HCT116 (cell line): Measurements from ENCODE around the gene CLVS2. TPM values are rescaled to one million over a fixed set of nuclear protein-coding genes. Genes with fewer than 3 reads are reported as not detected.

ENCODE experiments used
- ATAC-seq: fragments of 200-7000 bp; cut with Tn5 transposase; 2 replicates; pipeline ENCODE4 v1.9.1; 2020; ENCODE audit warnings: mild to moderate bottlenecking, moderate library complexity
- BruUV-seq: library from RNA; stranded (reverse); fragments of 400-500 nt; replicated peaks from 2 replicates; lab custom pipeline; 2021; lab: Mats Ljungman, UMichigan
- CTCF ChIA-PET: fragments of 300-600 bp; sonication (Branson Sonifier 250); formaldehyde crosslinking; loops from one replicate; lab custom pipeline; 2021; ENCODE audit warnings: antibody characterized with exemption; lab: Charles Lee
- POLR2A ChIA-PET: fragments of 300-600, 350-600 bp; sonication (Branson Sonifier 250); formaldehyde crosslinking; loops from one replicate; lab custom pipeline; 2021; ENCODE audit warnings: antibody characterized with exemption; lab: Charles Lee
- RAD21 ChIA-PET, 2 experiments: fragments of 300-600 bp; sonication (Branson Sonifier 250); formaldehyde crosslinking; loops; one replicate each; lab custom pipeline; 2023; ENCODE audit warnings: low total read pairs in 2 of 2; ENCODE audit not compliant: uncharacterized antibody in 2 of 2, unreplicated experiment in 2 of 2, low non-redundant PET in 1 of 2; lab: Charles Lee
- DNase-seq: peaks from one replicate; pipeline ENCODE4 v3.0.0-alpha.2; 2010; ENCODE audit warnings: low read depth, low spot score
- H2AFZ ChIP-seq: fragments of 200-600 bp; shearing (Covaris generic), sonication (generic); 2 replicates; pipeline ENCODE4 v1.6.1; 2017; ENCODE audit warnings: low read depth, mixed run types, mixed read lengths, antibody characterized with exemption, low read length; ENCODE audit not compliant: poor library complexity, severe bottlenecking
- H3K27ac ChIP-seq: 2 replicates; pipeline ENCODE4 v1.5.1; 2012; ENCODE audit warnings: low read depth, low read length
- H3K27me3 ChIP-seq: fragments of 200-600 bp; sonication (generic); 2 replicates; pipeline ENCODE4 v1.6.1; 2016; ENCODE audit warnings: mixed run types, low read length, mixed read lengths; ENCODE audit not compliant: insufficient read depth
- H3K36me3 ChIP-seq, 2 experiments: fragments of 200-500 bp in 1 of 2; fragments of 200-600 bp in 1 of 2; sonication (Bioruptor generic) in 1 of 2; sonication (generic) in 1 of 2; 2 replicates each; pipeline versions ENCODE4 v1.5.1 to v1.6.1; 2014 to 2016; ENCODE audit warnings: low read length in 2 of 2, inconsistent platforms in 1 of 2, mixed read lengths in 1 of 2, mixed run types in 1 of 2; ENCODE audit not compliant: insufficient read depth in 2 of 2, control insufficient read depth in 1 of 2
- H3K4me1 ChIP-seq, 2 experiments: fragments of 200-600 bp in 1 of 2; sonication (generic) in 1 of 2; 2 replicates each; pipeline versions ENCODE4 v1.5.1 to v1.6.1; 2012 to 2017; ENCODE audit warnings: low read length in 2 of 2, inconsistent platforms in 1 of 2, mild to moderate bottlenecking in 1 of 2, mixed read lengths in 1 of 2, mixed run types in 1 of 2, moderate library complexity in 1 of 2; ENCODE audit not compliant: insufficient read depth in 2 of 2, control insufficient read depth in 1 of 2
- H3K4me2 ChIP-seq: fragments of 200-600 bp; sonication (generic); 2 replicates; pipeline ENCODE4 v1.6.1; 2017; ENCODE audit warnings: mixed run types, low read length, mixed read lengths
- H3K4me3 ChIP-seq, 2 experiments: fragments of 200-600 bp in 1 of 2; sonication (generic) in 1 of 2; replicated peaks in 1 of 2; 2 replicates each; pipeline ENCODE4 v1.5.1; 2011 to 2016; ENCODE audit warnings: low read length in 2 of 2, control low read depth in 1 of 2, low read depth in 1 of 2, mild to moderate bottlenecking in 1 of 2, mixed read lengths in 1 of 2, mixed run types in 1 of 2
- H3K79me2 ChIP-seq: fragments of 200-600 bp; sonication (generic); 2 replicates; pipeline ENCODE4 v1.6.1; 2017; ENCODE audit warnings: mild to moderate bottlenecking, mixed run types, low read length, moderate library complexity, mixed read lengths; ENCODE audit not compliant: insufficient read depth
- H3K9ac ChIP-seq: fragments of 200-600 bp; sonication (generic); 2 replicates; pipeline ENCODE4 v1.6.1; 2016; ENCODE audit warnings: low read length, mixed read lengths
- H3K9me2 ChIP-seq: fragments of 200-600 bp; sonication (generic), shearing (Covaris generic); 2 replicates; pipeline ENCODE4 v1.6.1; 2017; ENCODE audit warnings: mixed run types, mild to moderate bottlenecking, moderate library complexity; ENCODE audit not compliant: insufficient read depth
- H3K9me3 ChIP-seq, 2 experiments: fragments of 200-500 bp in 1 of 2; fragments of 200-600 bp in 1 of 2; sonication (Bioruptor generic) in 1 of 2; sonication (generic) in 1 of 2; 2 replicates each; pipeline ENCODE4 v1.6.1; 2014 to 2017; ENCODE audit warnings: low read length in 2 of 2, mixed read lengths in 2 of 2, inconsistent platforms in 1 of 2, low read depth in 1 of 2, mild to moderate bottlenecking in 1 of 2, mixed run types in 1 of 2, moderate library complexity in 1 of 2; ENCODE audit not compliant: control insufficient read depth in 1 of 2, insufficient read depth in 1 of 2
- H4K20me1 ChIP-seq: fragments of 200-600 bp; sonication (generic), shearing (Covaris generic); 2 replicates; pipeline ENCODE4 v1.6.1; 2017; ENCODE audit warnings: mixed run types, mild to moderate bottlenecking, moderate library complexity; ENCODE audit not compliant: insufficient read depth
- ATF3 ChIP-seq: IDR thresholded peaks from 2 replicates; pipeline ENCODE4 v1.6.1; 2012
- CEBPB ChIP-seq: IDR thresholded peaks from 2 replicates; pipeline ENCODE4 v1.6.1; 2012; ENCODE audit warnings: low read depth
- CTCF ChIP-seq, 3 experiments: fragments of 200-600 bp in 1 of 3; sonication (generic) in 1 of 3; IDR thresholded peaks in 2 of 3; conservative IDR thresholded peaks in 1 of 3; 2 replicates each; pipeline ENCODE4 v1.5.1; 2012 to 2017; ENCODE audit warnings: low read depth in 2 of 3, low read length in 2 of 3, antibody characterized with exemption in 1 of 3, borderline replicate concordance in 1 of 3, control low read depth in 1 of 3, mild to moderate bottlenecking in 1 of 3, mixed read lengths in 1 of 3, mixed run types in 1 of 3, moderate library complexity in 1 of 3; ENCODE audit not compliant: insufficient read depth in 1 of 3
- JUND ChIP-seq: IDR thresholded peaks from 2 replicates; pipeline ENCODE4 v1.6.1; 2012
- MAX ChIP-seq: IDR thresholded peaks from 2 replicates; pipeline ENCODE4 v1.6.1; 2012
- RAD21 ChIP-seq: IDR thresholded peaks from 2 replicates; pipeline ENCODE4 v1.6.1; 2012; ENCODE audit warnings: low read depth, mild to moderate bottlenecking
- SP1 ChIP-seq: IDR thresholded peaks from 2 replicates; pipeline ENCODE4 v1.6.1; 2012; ENCODE audit warnings: low read depth
- SRF ChIP-seq: IDR thresholded peaks from 2 replicates; pipeline ENCODE4 v1.6.1; 2012; ENCODE audit warnings: low read depth
- YY1 ChIP-seq: IDR thresholded peaks from 2 replicates; pipeline ENCODE4 v1.6.1; 2011; ENCODE audit warnings: low read length, low read depth, moderate library complexity, mild to moderate bottlenecking; ENCODE audit not compliant: insufficient replicate concordance; ENCODE audit errors: extremely low read depth
- ZBTB33 ChIP-seq: IDR thresholded peaks from 2 replicates; pipeline ENCODE4 v1.6.1; 2011; ENCODE audit warnings: mild to moderate bottlenecking, low read length, moderate library complexity; ENCODE audit not compliant: insufficient replicate concordance; ENCODE audit errors: extremely low read depth
- ZFX ChIP-seq: fragments of 450-650 bp; IDR thresholded peaks from 2 replicates; pipeline ENCODE4 v1.6.1; 2017
- ZNF274 ChIP-seq: fragments of 200-500 bp; sonication (Bioruptor generic); IDR thresholded peaks from 2 replicates; pipeline ENCODE4 v1.6.1; 2014; ENCODE audit warnings: mild to moderate bottlenecking, low read depth, low read length, inconsistent platforms
- intact Hi-C: fragments of 100-400 bp; cut with micrococcal nuclease; formaldehyde crosslinking; loops from 2 replicates; pipeline ENCODE4 v1.10.0; 2022
- total RNA-seq: library from RNA; stranded (reverse); gene quantifications from one replicate; pipeline ENCODE4 v1.2.1, GENCODE V29; 2021; ENCODE audit not compliant: unreplicated experiment

Gene CLVS2
- total RNA-seq, 1 experiment from 2014 or later = not detected

GRCh38 chr6:122956376-122956775 lies 39.7 kb upstream of the CLVS2 start:
- Histone ChIP-seq H3K27me3 (0 out of 2 replicates have a peak, but pooled peaks cover 4% of the 10 kb centered on the region), H3K9me3 (no peaks in the 10 kb centered on the region), H3K4me2 (no peak overlapping the region), H3K9ac (no peak overlapping the region), H2AFZ (no peak overlapping the region), H3K36me3 (no peaks in the 10 kb centered on the region), H4K20me1 (no peaks in the 10 kb centered on the region), H3K79me2 (no peaks in the 10 kb centered on the region), H3K9me2 (no peaks in the 10 kb centered on the region), H3K4me1 (no peaks in the 10 kb centered on the region), H3K27ac (no peak overlapping the region), H3K4me3 (no peak overlapping the region)
- intact Hi-C loops = loop anchor here (10.0 kb wide), 1 partner anchor 788 kb away; no protein-coding TSS in a partner anchor
- ChIA-PET CTCF (no interaction called here), RAD21 (no interaction called here), POLR2A (no interaction called here)
- ATAC-seq = no peak
- BruUV-seq = no TSS peak
- TF ChIP-seq ZNF274 (no peak), ZBTB33 (no peak), RAD21 (no peak)
- DNase-seq = no peak

- ATAC-seq = no peak
- CTCF ChIA-PET = no interaction called here
- H2AFZ ChIP-seq = no peak overlapping the region
- no peak overlapping the region for H3K27ac ChIP-seq
- no peaks in the 10 kb centered on the region for H4K20me1 ChIP-seq
- no peak overlapping the region for H3K9ac ChIP-seq
- no peaks in the 10 kb centered on the region for H3K9me3 ChIP-seq
- BruUV-seq = no TSS peak
- RAD21 ChIA-PET = no interaction called here
- H3K36me3 ChIP-seq = no peaks in the 10 kb centered on the region
- intact Hi-C loops = no loop called here
- H3K4me1 ChIP-seq = no peaks in the 10 kb centered on the region
- H3K4me3 ChIP-seq = no peak overlapping the region
- no peaks in the 10 kb centered on the region for H3K27me3 ChIP-seq
- H3K4me2 ChIP-seq = no peak overlapping the region
- no peak for DNase-seq
- no peaks in the 10 kb centered on the region for H3K9me2 ChIP-seq
- POLR2A ChIA-PET = no interaction called here
- H3K79me2 ChIP-seq = no peaks in the 10 kb centered on the region
- TF ChIP-seq CEBPB (no peak), RAD21 (no peak), SP1 (no peak), ZBTB33 (no peak), ATF3 (no peak), ZNF274 (no peak), YY1 (no peak), SRF (no peak), CTCF (IDR thresholded peaks at IDR 0.05 in 2 of 3, conservative IDR thresholded peaks at IDR 0.05 in 1 of 3; ENCODE audit: borderline replicate concordance in 1 of 3, insufficient read depth in 1 of 3, low read depth in 2 of 3, low read length in 2 of 3) (no peak), JUND (no peak), MAX (no peak), ZFX (no peak)
Measured at GRCh38 chr6:122962000-122962624, 33.9 kb upstream of the CLVS2 start.
